Left lung (tissue), 10 donors: ENCODE measurements around the gene VAV3. TPM values are rescaled to one million over a fixed set of nuclear protein-coding genes. Genes with fewer than 3 reads are reported as not detected.

Source experiments
- ATAC-seq: fragments of 200-7000 bp; cut with Tn5 transposase; one replicate; pipeline ENCODE4 v1.9.1; 2020; ENCODE audit warnings: moderate library complexity
- DNase-seq, 4 donors: peaks; one replicate each; pipeline ENCODE4 v3.0.0-alpha.2; 2013 to 2020
- H3K27ac ChIP-seq, 2 donors: fragments of 200-600 bp; sonication (generic) in 1 of 2; one replicate each; pipeline versions ENCODE4 v1.5.0 to v1.8.0; 2020 to 2021
- H3K27me3 ChIP-seq, 2 donors: fragments of 200-600 bp; sonication (generic) in 1 of 2; one replicate each; pipeline versions ENCODE4 v1.5.0 to v1.8.0; 2020 to 2021
- H3K36me3 ChIP-seq, 2 donors: fragments of 200-600 bp; sonication (generic) in 1 of 2; one replicate each; pipeline versions ENCODE4 v1.5.0 to v1.8.0; 2020 to 2021
- H3K4me1 ChIP-seq, 2 donors: fragments of 200-600 bp; one replicate each; pipeline ENCODE4 v1.8.0; 2021
- H3K4me3 ChIP-seq, 2 donors: fragments of 200-600 bp; sonication (generic) in 1 of 2; one replicate each; pipeline versions ENCODE4 v1.5.0 to v1.8.0; 2020 to 2021; ENCODE audit warnings: mild to moderate bottlenecking in 1 of 2
- H3K9me3 ChIP-seq, 2 donors: fragments of 200-600 bp; sonication (generic) in 1 of 2; one replicate each; pipeline versions ENCODE4 v1.5.0 to v1.8.0; 2020 to 2021
- CTCF ChIP-seq, 2 donors: fragments of 200-600 bp; sonication (generic) in 1 of 2; IDR thresholded peaks; one replicate each; pipeline versions ENCODE4 v1.5.0 to v1.8.0; 2021; ENCODE audit warnings: antibody characterized with exemption in 2 of 2
- intact Hi-C, 2 donors: fragments of 100-400 bp; cut with DNase I; formaldehyde crosslinking; loops; one replicate each; pipeline versions ENCODE4 v1.11.2 to v1.14.2; 2022
- polyA plus RNA-seq, 6 donors: library from polyadenylated mRNA; unstranded; fragments of 120-200 nt; gene quantifications; one replicate each; pipeline ENCODE4 v1.2.1, GENCODE V29; 2013; ENCODE audit not compliant: insufficient read length in 6 of 6
- total RNA-seq, 2 donors: library from RNA; stranded (reverse); fragmentation: NEBNext Ultra II Directional; extraction: Animal tissue kit (Norgen Biotek cat#: 25700); gene quantifications; one replicate each; pipeline ENCODE4 v1.2.1, GENCODE V29; 2021
- donor health status: DM: no; HTN: yes; CAD: no.
- donor health status: DM: no; HTN: no; CAD: no.

The VAV3 gene
- total and polyA plus RNA-seq, 8 donors: 5.3 to 14.5 (median 7.2) TPM

DNA sequence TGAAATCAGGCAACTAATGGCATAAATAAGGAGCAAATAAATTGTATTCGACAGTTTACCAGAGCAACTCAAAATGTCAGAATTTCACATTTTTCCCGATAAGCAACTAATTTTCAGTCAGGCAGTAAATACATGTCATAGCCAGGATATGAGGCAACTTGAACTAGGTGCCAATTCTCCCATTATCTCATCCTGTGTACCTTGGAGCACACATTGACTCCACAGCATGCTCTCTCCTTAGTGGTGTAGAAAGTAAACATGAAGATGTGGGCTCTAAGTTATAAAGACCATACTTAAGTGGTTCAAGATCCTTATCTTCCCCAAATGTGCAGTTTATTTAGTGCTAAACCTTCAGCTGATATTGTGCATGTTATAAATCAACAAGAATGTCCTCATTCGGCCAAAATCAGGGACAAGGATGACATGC is 197.8 kb downstream of the VAV3 start:
- peaks cover 0 to 6% of the 10 kb centered on the region in 2 donors for H3K36me3 ChIP-seq
- no peak for TF ChIP-seq CTCF (IDR thresholded peaks at IDR 0.05)
- H3K9me3 ChIP-seq: no peaks in the 10 kb centered on the region
- no peaks in the 10 kb centered on the region for H3K4me1 ChIP-seq
- H3K27me3 ChIP-seq: no peaks in the 10 kb centered on the region
- no peak for ATAC-seq
- intact Hi-C loops: no loop called here
- H3K27ac ChIP-seq: no peak overlapping the region
- H3K4me3 ChIP-seq: no peak overlapping the region
- no peak for DNase-seq

DNA sequence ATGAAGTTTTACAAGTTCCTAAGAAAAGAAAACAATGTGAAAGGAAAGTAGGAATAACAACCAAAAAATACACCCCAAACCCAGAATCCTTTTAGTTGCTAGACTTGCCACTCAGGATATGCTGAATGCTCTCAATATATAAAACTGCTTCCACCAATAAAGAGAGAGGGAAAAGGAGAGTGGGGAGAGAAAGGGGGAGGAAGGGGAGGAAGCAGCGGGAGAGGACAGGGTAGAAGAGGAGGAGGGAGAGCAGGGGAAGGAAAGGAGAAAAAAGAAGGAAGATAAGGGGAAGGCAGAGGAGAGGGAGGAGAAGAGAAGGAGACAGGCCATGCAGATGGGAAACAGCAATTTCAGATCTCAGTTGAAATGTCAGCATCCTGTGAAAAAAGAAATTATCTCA is 198.4 kb downstream of the VAV3 start:
- Histone ChIP-seq H3K4me1 (no peaks in the 10 kb centered on the region), H3K4me3 (no peak overlapping the region), H3K27me3 (no peaks in the 10 kb centered on the region), H3K36me3 (peaks cover 0 to 6% of the 10 kb centered on the region in 2 donors), H3K27ac (no peak overlapping the region), H3K9me3 (no peaks in the 10 kb centered on the region)
- DNase-seq: no peak
- intact Hi-C loops: no loop called here
- no peak for ATAC-seq
- no peak for TF ChIP-seq CTCF (IDR thresholded peaks at IDR 0.05)

GRCh38 chr1:107762751-107763390 is 202.1 kb downstream of the VAV3 start:
- Histone ChIP-seq H3K36me3 (peaks cover 0 to 1% of the 10 kb centered on the region in 2 donors), H3K9me3 (no peaks in the 10 kb centered on the region), H3K4me3 (no peak overlapping the region), H3K27me3 (no peaks in the 10 kb centered on the region), H3K4me1 (no peaks in the 10 kb centered on the region), H3K27ac (no peak overlapping the region)
- TF ChIP-seq CTCF (IDR thresholded peaks at IDR 0.05): no peak
- intact Hi-C loops: no loop called here
- DNase-seq (no peak), ATAC-seq (no peak)

- no peak for TF ChIP-seq CTCF (IDR thresholded peaks at IDR 0.05)
- Histone ChIP-seq H3K27ac (no peak overlapping the region), H3K4me3 (no peak overlapping the region), H3K4me1 (no peaks in the 10 kb centered on the region), H3K27me3 (no peaks in the 10 kb centered on the region), H3K9me3 (no peaks in the 10 kb centered on the region), H3K36me3 (peaks cover 0 to 14% of the 10 kb centered on the region in 2 donors)
- DNase-seq (no peak), ATAC-seq (no peak)
- intact Hi-C loops: no loop called here
Measured at GRCh38 chr1:107760065-107760464, 204.9 kb downstream of the VAV3 start.

GRCh38 chr1:107750364-107750959 is 214.5 kb downstream of the VAV3 start:
- TF ChIP-seq CTCF (IDR thresholded peaks at IDR 0.05): peak; percentile 34 to 51
- no peaks in the 10 kb centered on the region for H3K27me3 ChIP-seq
- peak; percentile 76 for ATAC-seq
- H3K36me3 ChIP-seq: peaks cover 0 to 15% of the 10 kb centered on the region in 2 donors
- no peaks in the 10 kb centered on the region for H3K4me1 ChIP-seq
- H3K9me3 ChIP-seq: no peaks in the 10 kb centered on the region
- DNase-seq: peak in 2 of 4 donors; percentile 53 to 78
- no peak overlapping the region for H3K4me3 ChIP-seq
- intact Hi-C loops: no loop called here
- H3K27ac ChIP-seq: no peak overlapping the region
